GM12891 (cell line): ENCODE measurements around the gene COL26A1.

Experiments used
- PAX5 ChIP-seq: IDR thresholded peaks from 2 replicates; pipeline ENCODE4 v1.6.1; 2011; ENCODE audit warnings: low read length, moderate library complexity, mild to moderate bottlenecking; ENCODE audit not compliant: insufficient read depth, severe bottlenecking
- POLR2A ChIP-seq: IDR thresholded peaks from 2 replicates; pipeline ENCODE4 v1.6.1; 2011; ENCODE audit warnings: low read depth, low read length, control low read depth
- POLR2AphosphoS5 ChIP-seq: IDR thresholded peaks from 2 replicates; pipeline ENCODE4 v1.6.1; 2011; ENCODE audit warnings: low read depth, low read length, control low read depth
- POU2F2 ChIP-seq: IDR thresholded peaks from 2 replicates; pipeline ENCODE4 v1.6.1; 2011; ENCODE audit warnings: low read depth, mild to moderate bottlenecking, control low read depth, low read length, moderate library complexity
- SPI1 ChIP-seq: IDR thresholded peaks from 2 replicates; pipeline ENCODE4 v1.6.1; 2011; ENCODE audit warnings: low read depth, low read length, control low read depth
- TAF1 ChIP-seq: IDR thresholded peaks from 2 replicates; pipeline ENCODE4 v1.6.1; 2011; ENCODE audit warnings: low read depth, low read length, control low read depth

- TF ChIP-seq TAF1 (no peak), POLR2AphosphoS5 (no peak), PAX5 (no peak), POLR2A (no peak), SPI1 (no peak), POU2F2 (no peak)
Observed at GRCh38 chr7:101518336-101518735, 155.7 kb downstream of the COL26A1 start.
